IPS DF 6.9 (cell line): Measurements from ENCODE around the gene LCMT2.

Experiments used
- DNase-seq: peaks from one replicate; pipeline ENCODE4 v3.0.0-alpha.2; 2013; ENCODE audit warnings: low read depth, low spot score
- H3K27ac ChIP-seq: one replicate; pipeline ENCODE4 v1.5.1; 2013; ENCODE audit warnings: low read length, control low read depth
- H3K27me3 ChIP-seq: 2 replicates; pipeline ENCODE4 v1.6.1; 2013; ENCODE audit warnings: mild to moderate bottlenecking, low read length; ENCODE audit not compliant: control insufficient read depth, insufficient read depth
- H3K36me3 ChIP-seq: 2 replicates; pipeline ENCODE4 v1.6.1; 2013; ENCODE audit warnings: low read length; ENCODE audit not compliant: control insufficient read depth, insufficient read depth
- H3K4me1 ChIP-seq: 2 replicates; pipeline ENCODE4 v1.6.1; 2013; ENCODE audit warnings: low read length; ENCODE audit not compliant: control insufficient read depth, insufficient read depth
- H3K4me3 ChIP-seq: 2 replicates; pipeline ENCODE4 v1.5.1; 2013; ENCODE audit warnings: mild to moderate bottlenecking, low read length
- H3K9me3 ChIP-seq: 2 replicates; pipeline ENCODE4 v1.6.1; 2013; ENCODE audit warnings: low read length, inconsistent platforms; ENCODE audit not compliant: control insufficient read depth, insufficient read depth
- WGBS: extraction: QIAGEN DNeasy Blood & Tissue Kit; methylation state at CpG from one replicate; pipeline ENCODE4 v1.1.7; 2013; ENCODE audit warnings: mixed read lengths, missing lambda C conversion rate; ENCODE audit not compliant: insufficient read length, insufficient coverage; 5-methylcytosine and 5-hydroxymethylcytosine counted together

Gene LCMT2

DNA sequence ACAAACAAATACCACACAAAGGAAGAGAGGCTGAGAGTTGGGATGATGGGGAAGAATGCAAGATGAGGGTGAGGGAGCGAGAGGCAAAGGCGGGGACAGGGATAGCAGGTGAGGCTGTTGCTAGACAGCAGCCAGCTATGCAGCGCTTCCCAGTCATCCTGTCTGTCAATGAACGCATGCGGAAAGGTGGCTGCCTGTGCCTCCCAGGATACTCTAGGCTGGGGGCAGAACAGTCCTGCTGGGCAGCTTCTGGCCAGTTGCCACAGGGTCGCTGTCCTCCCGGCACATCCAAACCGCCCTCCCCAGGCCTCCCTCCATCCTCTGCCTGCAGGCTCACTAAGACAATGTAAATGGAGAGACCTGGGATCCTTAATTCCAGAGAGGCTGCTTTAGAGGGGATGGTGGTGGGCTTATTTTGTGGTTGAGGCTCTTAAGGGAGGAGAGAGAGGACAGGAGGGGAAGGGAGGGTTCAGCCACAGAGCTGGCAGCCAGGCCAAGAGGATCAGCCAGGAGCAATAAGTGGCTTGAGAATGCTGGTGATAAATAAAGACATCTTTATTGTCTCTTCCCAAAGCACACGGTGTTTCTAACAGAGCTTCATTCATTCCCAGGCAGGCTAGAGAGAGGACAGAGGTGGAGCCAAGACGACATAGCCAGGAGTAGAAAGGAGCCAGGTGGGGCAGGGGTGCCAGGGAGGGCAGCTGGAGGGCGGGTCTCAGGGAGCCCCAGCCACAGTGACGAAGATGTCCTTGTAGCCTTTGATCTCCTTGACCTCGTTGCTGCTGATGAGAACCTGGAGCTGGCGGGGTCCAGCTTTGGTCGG, 54.4 kb downstream of the LCMT2 start:
- H3K4me1 ChIP-seq, result no peaks in the 10 kb centered on the region
- no peaks in the 10 kb centered on the region for H3K9me3 ChIP-seq
- H3K27me3 ChIP-seq, result no peaks in the 10 kb centered on the region
- no peak for DNase-seq
- WGBS, result no CpG with 5 or more reads among the region's 15 CpGs
- no peak overlapping the region for H3K4me3 ChIP-seq
- no peak overlapping the region for H3K27ac ChIP-seq
- H3K36me3 ChIP-seq, result no peaks in the 10 kb centered on the region

DNA sequence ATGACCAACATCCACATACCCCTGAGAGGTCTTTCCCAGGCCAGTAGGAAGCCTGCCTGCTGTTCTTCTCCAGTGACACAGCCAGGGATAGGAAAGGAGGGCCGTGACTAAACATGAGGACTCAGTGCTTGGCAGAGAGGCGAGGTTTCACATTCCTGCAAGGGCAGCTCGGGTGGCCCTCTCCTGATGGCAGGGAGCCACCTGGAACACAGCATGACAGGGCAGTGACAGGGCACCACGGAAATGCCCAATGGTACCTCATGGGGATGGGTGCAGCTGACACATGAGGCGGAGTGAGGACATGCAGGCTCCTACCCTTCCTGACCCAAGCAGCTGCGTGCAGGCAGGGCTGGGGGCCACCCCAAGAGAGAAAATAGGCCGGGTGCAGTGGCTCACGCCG, 56.2 kb downstream of the LCMT2 start:
- H3K9me3 ChIP-seq, result no peaks in the 10 kb centered on the region
- H3K27ac ChIP-seq, result no peak overlapping the region
- no peak for DNase-seq
- H3K36me3 ChIP-seq, result no peaks in the 10 kb centered on the region
- no peaks in the 10 kb centered on the region for H3K4me1 ChIP-seq
- no peaks in the 10 kb centered on the region for H3K27me3 ChIP-seq
- no peak overlapping the region for H3K4me3 ChIP-seq
- WGBS, result no CpG with 5 or more reads among the region's 9 CpGs
